K562 (cell line): ENCODE results near the gene HEXIM2. TPM values are rescaled to one million over a fixed set of nuclear protein-coding genes. Genes with fewer than 3 reads are reported as not detected.

Experiments used
- CBFA2T2 ChIP-seq: fragments of 450-650 bp; conservative IDR thresholded peaks from 2 replicates; pipeline ENCODE4 v1.6.1; 2017; ENCODE audit warnings: mild to moderate bottlenecking
- ELK3 ChIP-seq: fragments of 450-650 bp; formaldehyde crosslinking; IDR thresholded peaks from 2 replicates; pipeline ENCODE4 v1.4.0; 2020; ENCODE audit warnings: mild to moderate bottlenecking
- GATA2 ChIP-seq: sonication (generic); formaldehyde crosslinking; IDR thresholded peaks from 2 replicates; pipeline ENCODE4 v1.4.0; 2020; ENCODE audit warnings: mild to moderate bottlenecking, missing genetic modification reagents
- HDAC6 ChIP-seq: IDR thresholded peaks from 2 replicates; pipeline ENCODE4 v1.6.1; 2012; ENCODE audit warnings: low read depth, mild to moderate bottlenecking, control low read depth, inconsistent platforms, low read length, moderate library complexity
- HOMEZ ChIP-seq: fragments of 250-450 bp; sonication (Bioruptor Pico); IDR thresholded peaks from 2 replicates; pipeline ENCODE4 v1.4.0; 2020; ENCODE audit warnings: mild to moderate bottlenecking, moderate library complexity
- MGA ChIP-seq: fragments of 450-650 bp; IDR thresholded peaks from 2 replicates; pipeline ENCODE4 v1.6.1; 2016; ENCODE audit warnings: mild to moderate bottlenecking, moderate library complexity
- SIX5 ChIP-seq, 2 experiments: IDR thresholded peaks; 2 replicates each; pipeline ENCODE4 v1.6.1; 2011; ENCODE audit warnings: low read length in 2 of 2, borderline replicate concordance in 1 of 2, low read depth in 1 of 2, mild to moderate bottlenecking in 1 of 2, moderate library complexity in 1 of 2; ENCODE audit not compliant: insufficient read depth in 1 of 2
- SNRNP70 ChIP-seq: fragments of 200-400 bp; formaldehyde crosslinking; optimal IDR thresholded peaks from 2 replicates; pipeline ENCODE3; 2017; ENCODE audit warnings: low read depth, low read length
- SREBF2 ChIP-seq: sonication (generic); formaldehyde crosslinking; IDR thresholded peaks from 2 replicates; pipeline ENCODE4 v1.4.0; 2020; ENCODE audit warnings: mild to moderate bottlenecking, missing genetic modification reagents
- TBL1XR1 ChIP-seq, 2 experiments: IDR thresholded peaks; 2 replicates each; pipeline ENCODE4 v1.6.1; 2012; ENCODE audit warnings: improper control_type of control experiment in 2 of 2, low read length in 2 of 2, mild to moderate bottlenecking in 1 of 2
- ZC3H4 ChIP-seq: sonication (generic); formaldehyde crosslinking; IDR thresholded peaks from 2 replicates; pipeline ENCODE4 v1.9.0; 2021; ENCODE audit warnings: missing genetic modification reagents, borderline replicate concordance
- ZNF274 ChIP-seq: IDR thresholded peaks from 2 replicates; pipeline ENCODE4 v1.6.1; 2011; ENCODE audit warnings: low read depth, mild to moderate bottlenecking, low read length, moderate library complexity, borderline replicate concordance
- ZNF75A ChIP-seq: fragments of 450-650 bp; formaldehyde crosslinking; IDR thresholded peaks from 2 replicates; pipeline ENCODE4 v1.4.0; 2020; ENCODE audit warnings: mild to moderate bottlenecking
- polyA plus RNA-seq, 8 experiments: library from polyadenylated mRNA; depleted of rRNA in 4 of 8; stranded (reverse) in 5 of 8; unstranded in 3 of 8; fragments of >200 nt; fragmentation: Nextera tagmentation in 2 of 8; fragmentation: Illumina TruSeq in 1 of 8; extraction: Ambion mirVana in 2 of 8; extraction: Trizol in 1 of 8; gene quantifications; 2 replicates each; pipeline versions ENCODE4 v1.2.1 to v1.2.3, GENCODE V29; 2011 to 2014; ENCODE audit warnings: inconsistent platforms in 1 of 8, missing spikeins in 1 of 8
- total RNA-seq, 7 experiments: library from RNA; depleted of rRNA in 6 of 7; stranded (reverse); fragments of >200 nt in 6 of 7; fragmentation: Illumina TruSeq in 2 of 7; extraction: Trizol in 2 of 7; gene quantifications; 2 replicates each; pipeline versions ENCODE4 v1.2.1 to v1.2.3, GENCODE V29; 2011 to 2021; ENCODE audit warnings: low replicate concordance in 1 of 7

HEXIM2 gene
- total and polyA plus RNA-seq, 9 of the 15 experiments (the other 6 are each of a cell fraction or from before 2014, with no cell fraction given), result 0.69 to 3.4 (median 1.1) TPM; not detected in 2

- no peak for TF ChIP-seq SIX5 (IDR thresholded peaks at IDR 0.05; ENCODE audit: borderline replicate concordance in 1 of 2, insufficient read depth in 1 of 2, low read depth in 1 of 2, low read length in 2 of 2)
- no peak for TF ChIP-seq GATA2 (CRISPR knock-in tag)
- no peak for TF ChIP-seq SREBF2 (CRISPR knock-in tag)
- no peak; the same call in 1 of the 2 replicates for TF ChIP-seq ZC3H4
- TF ChIP-seq ZNF274, result no peak
- TF ChIP-seq CBFA2T2, result no peak
- no peak for TF ChIP-seq ZNF75A (CRISPR knock-in tag)
- TF ChIP-seq TBL1XR1 (IDR thresholded peaks at IDR 0.05; ENCODE audit: low read length in 2 of 2), result no peak
- TF ChIP-seq HOMEZ (CRISPR knock-in tag), result no peak
- TF ChIP-seq MGA, result no peak
- no peak for TF ChIP-seq ELK3
- no peak for TF ChIP-seq SNRNP70
- TF ChIP-seq HDAC6, result no peak
Observed at GRCh38 chr17:45132572-45133463, 28.9 kb upstream of the HEXIM2 start (continued).
